ENCODE results near the gene KCND3. TPM values are rescaled to one million over a fixed set of nuclear protein-coding genes. Genes with fewer than 3 reads are reported as not detected.

KCND3 gene
- total and polyA plus RNA-seq, 7 experiments from 2014 or later, result 0.05 to 0.17 TPM; not detected in 5

DNA sequence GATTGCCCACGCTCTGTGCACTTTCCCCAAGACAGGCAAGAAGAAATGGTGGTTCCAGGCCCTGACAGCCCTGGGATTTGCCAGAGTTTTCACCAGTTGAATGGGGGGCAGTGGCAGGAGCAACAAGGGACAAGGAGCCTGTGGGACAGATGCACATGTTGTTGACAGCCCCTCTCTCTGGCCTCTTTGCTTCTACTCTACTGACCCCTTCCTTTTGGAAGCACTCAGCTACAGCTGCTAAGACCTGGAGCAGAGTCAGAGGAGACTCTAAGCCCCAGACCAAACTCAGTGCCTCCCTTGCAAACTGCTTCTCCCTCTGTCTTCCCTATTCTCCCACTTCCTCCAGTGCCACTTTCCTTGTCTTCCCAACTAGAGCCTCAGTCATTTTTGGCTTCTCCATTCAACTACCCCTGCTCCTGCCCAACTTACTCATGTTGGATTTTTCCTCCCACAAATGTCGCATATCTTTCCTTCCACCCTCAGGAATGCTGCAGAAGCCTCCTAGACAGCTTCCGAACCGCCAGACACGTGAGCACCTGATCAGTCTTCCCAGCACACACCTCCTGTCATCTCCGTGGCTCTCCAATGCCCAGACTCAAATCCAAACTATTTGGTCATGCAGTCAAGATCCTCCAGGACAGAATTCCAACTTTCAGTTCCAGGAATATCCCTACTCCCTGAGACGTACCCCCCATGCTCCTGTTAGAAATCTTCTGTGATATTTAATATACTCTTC, 259.4 kb downstream of the KCND3 start:
- Histone ChIP-seq H3K27me3 (ENCODE audit: control insufficient read depth in 2 of 2, insufficient read depth in 2 of 2, low read length in 2 of 2) (no peaks in the 10 kb centered on the region), H3K27ac (ENCODE audit: low read depth, low read length) (no peak overlapping the region), H3K36me3 (ENCODE audit: control insufficient read depth in 2 of 3, insufficient read depth in 3 of 3, low read length in 3 of 3) (no peaks in the 10 kb centered on the region), H3K4me3 (ENCODE audit: low read length) (no peak overlapping the region), H3K9me3 (ENCODE audit: control insufficient read depth in 2 of 3, low read length in 3 of 3) (no peaks in the 10 kb centered on the region), H3K4me1 (ENCODE audit: control insufficient read depth in 2 of 2, insufficient read depth in 2 of 2, low read length in 2 of 2) (no peaks in the 10 kb centered on the region)
- H3K9me3 Mint-ChIP-seq, result no peaks in the 10 kb centered on the region
- peaks cover 0 to 4% (median 0%) of the 10 kb centered on the region in 5 donors for H3K27me3 Mint-ChIP-seq
- no peak overlapping the region for H3K4me3 Mint-ChIP-seq
- DNase-seq (peak in 1 of 9 donors; percentile 6), ATAC-seq (no peak)
- POLR2A ChIA-PET, result interaction anchor here (1.7 kb wide), 1 partner anchor 9 kb away, joined by 6 read pairs; the partner anchor contains the start of gene INKA2
- peaks cover 0 to 10% (median 0%) of the 10 kb centered on the region in 7 donors for H3K4me1 Mint-ChIP-seq
- no peaks in the 10 kb centered on the region for H3K36me3 Mint-ChIP-seq
- peak overlapping the region in 1 of 9 donors; percentile 21 for H3K27ac Mint-ChIP-seq
- intact Hi-C loops (cut with micrococcal nuclease), result no loop called here
- CTCF ChIA-PET, result no interaction called here

GRCh38 chr1:111729271-111729921, 260.1 kb downstream of the KCND3 start:
- Histone ChIP-seq H3K27ac (ENCODE audit: low read depth, low read length) (no peak overlapping the region), H3K27me3 (ENCODE audit: control insufficient read depth in 2 of 2, insufficient read depth in 2 of 2, low read length in 2 of 2) (no peaks in the 10 kb centered on the region), H3K36me3 (ENCODE audit: control insufficient read depth in 2 of 3, insufficient read depth in 3 of 3, low read length in 3 of 3) (no peaks in the 10 kb centered on the region), H3K4me3 (ENCODE audit: low read length) (no peak overlapping the region), H3K4me1 (ENCODE audit: control insufficient read depth in 2 of 2, insufficient read depth in 2 of 2, low read length in 2 of 2) (no peaks in the 10 kb centered on the region), H3K9me3 (ENCODE audit: control insufficient read depth in 2 of 3, low read length in 3 of 3) (no peaks in the 10 kb centered on the region)
- Mint-ChIP-seq H3K27me3 (peaks cover 0 to 4% (median 0%) of the 10 kb centered on the region in 5 donors), H3K9me3 (no peaks in the 10 kb centered on the region), H3K4me3 (no peak overlapping the region), H3K36me3 (no peaks in the 10 kb centered on the region), H3K27ac (no peak overlapping the region), H3K4me1 (peaks cover 0 to 10% (median 2%) of the 10 kb centered on the region in 7 donors)
- ChIA-PET CTCF (no interaction called here), POLR2A (interaction anchor here (1.7 kb wide), 1 partner anchor 9 kb away, joined by 6 read pairs; the partner anchor contains the start of gene INKA2)
- DNase-seq (peak in 1 of 9 donors; percentile 15), ATAC-seq (no peak)
- intact Hi-C loops (cut with micrococcal nuclease), result no loop called here

DNA sequence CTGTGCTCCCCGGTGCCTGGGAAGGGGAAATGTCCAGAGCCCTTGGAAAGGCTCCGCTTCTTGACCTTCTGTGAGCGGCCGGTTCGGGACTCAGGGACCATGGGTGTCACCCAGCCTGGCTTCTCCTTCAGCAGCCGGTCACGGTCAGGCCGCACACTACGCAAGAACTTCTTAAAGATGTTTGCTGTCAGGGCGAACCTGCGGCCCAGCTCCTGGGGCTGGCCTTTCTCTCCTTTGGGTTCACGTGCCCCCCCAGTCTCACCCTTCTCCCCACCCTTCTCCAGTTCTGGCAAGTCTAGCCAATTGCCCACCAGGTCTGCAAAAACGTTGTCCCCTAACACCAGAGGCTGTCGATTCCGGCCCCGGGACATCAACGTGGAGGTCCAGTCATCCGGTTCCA, 262.4 kb downstream of the KCND3 start:
- CTCF ChIA-PET, result no interaction called here
- H3K27ac Mint-ChIP-seq, result peak overlapping the region in 1 of 9 donors; percentile 52
- Histone ChIP-seq H3K27ac (ENCODE audit: low read depth, low read length) (no peak overlapping the region), H3K4me1 (ENCODE audit: control insufficient read depth in 2 of 2, insufficient read depth in 2 of 2, low read length in 2 of 2) (peaks cover 0 to 8% of the 10 kb centered on the region in 2 donors), H3K27me3 (ENCODE audit: control insufficient read depth in 2 of 2, insufficient read depth in 2 of 2, low read length in 2 of 2) (no peaks in the 10 kb centered on the region), H3K36me3 (ENCODE audit: control insufficient read depth in 2 of 3, insufficient read depth in 3 of 3, low read length in 3 of 3) (no peaks in the 10 kb centered on the region), H3K4me3 (ENCODE audit: low read length) (no peak overlapping the region), H3K9me3 (ENCODE audit: control insufficient read depth in 2 of 3, low read length in 3 of 3) (no peaks in the 10 kb centered on the region)
- intact Hi-C loops (cut with micrococcal nuclease), result no loop called here
- H3K36me3 Mint-ChIP-seq, result no peaks in the 10 kb centered on the region
- ATAC-seq (no peak), DNase-seq (peak in 1 of 9 donors; percentile 8)
- no peak overlapping the region for H3K4me3 Mint-ChIP-seq
- H3K27me3 Mint-ChIP-seq, result peaks cover 0 to 4% (median 0%) of the 10 kb centered on the region in 5 donors
- peaks cover 4 to 21% (median 17%) of the 10 kb centered on the region in 7 donors for H3K4me1 Mint-ChIP-seq
- no peaks in the 10 kb centered on the region for H3K9me3 Mint-ChIP-seq
- POLR2A ChIA-PET, result no interaction called here

DNA sequence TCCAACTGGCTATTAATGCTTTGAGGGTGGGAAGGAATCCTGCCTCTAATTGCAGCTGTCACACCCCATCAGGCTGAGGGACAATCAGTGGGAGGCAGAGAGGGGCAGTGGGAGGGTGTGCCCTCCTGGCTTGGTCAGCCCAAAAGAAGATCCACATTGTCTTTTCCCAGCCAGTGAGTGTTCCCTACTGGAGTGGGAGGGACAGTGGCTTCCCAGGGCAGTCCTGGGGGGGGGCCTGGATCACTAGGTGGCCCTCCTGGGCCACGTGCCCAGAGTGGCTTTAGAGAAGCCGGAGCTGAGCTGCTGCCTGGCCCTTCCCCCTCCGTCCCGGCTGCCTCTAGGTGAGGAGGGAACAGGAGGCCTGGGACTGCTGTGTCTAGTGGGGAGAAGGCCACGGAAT, 264.3 kb downstream of the KCND3 start:
- intact Hi-C loops (cut with micrococcal nuclease), result no loop called here
- Mint-ChIP-seq H3K4me3 (no peak overlapping the region), H3K27ac (peak overlapping the region in 2 of 9 donors; percentile 17 to 46)

GRCh38 chr1:111723871-111724270, 265.6 kb downstream of the KCND3 start:
- peaks cover 9 to 31% (median 19%) of the 10 kb centered on the region in 7 donors for H3K4me1 Mint-ChIP-seq
- H3K4me3 Mint-ChIP-seq, result no peak overlapping the region
- Histone ChIP-seq H3K9me3 (ENCODE audit: control insufficient read depth in 2 of 3, low read length in 3 of 3) (no peaks in the 10 kb centered on the region), H3K4me1 (ENCODE audit: control insufficient read depth in 2 of 2, insufficient read depth in 2 of 2, low read length in 2 of 2) (peaks cover 0 to 8% of the 10 kb centered on the region in 2 donors), H3K36me3 (ENCODE audit: control insufficient read depth in 2 of 3, insufficient read depth in 3 of 3, low read length in 3 of 3) (no peaks in the 10 kb centered on the region), H3K4me3 (ENCODE audit: low read length) (no peak overlapping the region), H3K27me3 (ENCODE audit: control insufficient read depth in 2 of 2, insufficient read depth in 2 of 2, low read length in 2 of 2) (no peaks in the 10 kb centered on the region), H3K27ac (ENCODE audit: low read depth, low read length) (peak overlapping the region; percentile 1)
- H3K27ac Mint-ChIP-seq, result peak overlapping the region in 7 of 9 donors; percentile 13 to 63 (median 28)
- DNase-seq (no peak), ATAC-seq (no peak)
- H3K27me3 Mint-ChIP-seq, result no peaks in the 10 kb centered on the region
- POLR2A ChIA-PET, result no interaction called here
- CTCF ChIA-PET, result interaction anchor here (1.5 kb wide), 1 partner anchor 9 kb away, joined by 4 read pairs; no protein-coding TSS in a partner anchor
- no peaks in the 10 kb centered on the region for H3K9me3 Mint-ChIP-seq
- intact Hi-C loops (cut with micrococcal nuclease), result no loop called here
- no peaks in the 10 kb centered on the region for H3K36me3 Mint-ChIP-seq

More for the DNA sequence above, 264.3 kb downstream of the KCND3 start:
- H3K4me3 ChIP-seq (ENCODE audit: low read length), result no peak overlapping the region
- CTCF ChIA-PET, result interaction anchor here (0.5 kb wide), 1 partner anchor 695 kb away, joined by 5 read pairs; no protein-coding TSS in a partner anchor
- H3K36me3 Mint-ChIP-seq, result no peaks in the 10 kb centered on the region
- no peak for ATAC-seq
- H3K4me1 Mint-ChIP-seq, result peaks cover 6 to 29% (median 19%) of the 10 kb centered on the region in 7 donors
- no peaks in the 10 kb centered on the region for H3K9me3 ChIP-seq (ENCODE audit: control insufficient read depth in 2 of 3, low read length in 3 of 3)
- peak in 1 of 9 donors; percentile 14 for DNase-seq
- no peak overlapping the region for H3K27ac ChIP-seq (ENCODE audit: low read depth, low read length)
- H3K4me1 ChIP-seq (ENCODE audit: control insufficient read depth in 2 of 2, insufficient read depth in 2 of 2, low read length in 2 of 2), result peaks cover 0 to 8% of the 10 kb centered on the region in 2 donors
- H3K27me3 Mint-ChIP-seq, result no peaks in the 10 kb centered on the region
- no peaks in the 10 kb centered on the region for H3K27me3 ChIP-seq (ENCODE audit: control insufficient read depth in 2 of 2, insufficient read depth in 2 of 2, low read length in 2 of 2)
- H3K9me3 Mint-ChIP-seq, result no peaks in the 10 kb centered on the region
- POLR2A ChIA-PET, result interaction anchor here (0.6 kb wide), 1 partner anchor 17 kb away, joined by 4 read pairs; no protein-coding TSS in a partner anchor
- H3K36me3 ChIP-seq (ENCODE audit: control insufficient read depth in 2 of 3, insufficient read depth in 3 of 3, low read length in 3 of 3), result no peaks in the 10 kb centered on the region

- Histone ChIP-seq H3K4me3 (ENCODE audit: low read length) (no peak overlapping the region), H3K9me3 (ENCODE audit: control insufficient read depth in 2 of 3, low read length in 3 of 3) (no peaks in the 10 kb centered on the region), H3K27ac (ENCODE audit: low read depth, low read length) (peak overlapping the region; percentile 1), H3K27me3 (ENCODE audit: control insufficient read depth in 2 of 2, insufficient read depth in 2 of 2, low read length in 2 of 2) (no peaks in the 10 kb centered on the region), H3K36me3 (ENCODE audit: control insufficient read depth in 2 of 3, insufficient read depth in 3 of 3, low read length in 3 of 3) (no peaks in the 10 kb centered on the region), H3K4me1 (ENCODE audit: control insufficient read depth in 2 of 2, insufficient read depth in 2 of 2, low read length in 2 of 2) (peaks cover 0 to 8% of the 10 kb centered on the region in 2 donors)
- no peak overlapping the region for H3K4me3 Mint-ChIP-seq
- peak overlapping the region in 8 of 9 donors; percentile 21 to 67 (median 48) for H3K27ac Mint-ChIP-seq
- peak in 7 of 9 donors; percentile 14 to 52 (median 28) for DNase-seq
- H3K36me3 Mint-ChIP-seq, result no peaks in the 10 kb centered on the region
- POLR2A ChIA-PET, result no interaction called here
- intact Hi-C loops (cut with micrococcal nuclease), result no loop called here
- CTCF ChIA-PET, result interaction anchor here (0.6 to 1.5 kb wide), 2 partner anchors 8 to 26 kb away, joined by 3 to 4 read pairs; no protein-coding TSS in a partner anchor
- ATAC-seq, result peak; percentile 81
- H3K27me3 Mint-ChIP-seq, result no peaks in the 10 kb centered on the region
- peaks cover 9 to 31% (median 19%) of the 10 kb centered on the region in 7 donors for H3K4me1 Mint-ChIP-seq
- H3K9me3 Mint-ChIP-seq, result no peaks in the 10 kb centered on the region
Observed at GRCh38 chr1:111723091-111723806, 266.2 kb downstream of the KCND3 start.

Data from naive thymus-derived CD4-positive, alpha-beta T cell (primary cell).